Fibroblast of upper back skin (primary cell): ENCODE data around the gene TSPYL4.
A peak's percentile ranks its signal among the peaks of the same experiment; 100 is the strongest.

Experiments
- DNase-seq: peaks from one replicate; pipeline ENCODE4 v3.0.0-alpha.2; 2013

TSPYL4 gene

DNA sequence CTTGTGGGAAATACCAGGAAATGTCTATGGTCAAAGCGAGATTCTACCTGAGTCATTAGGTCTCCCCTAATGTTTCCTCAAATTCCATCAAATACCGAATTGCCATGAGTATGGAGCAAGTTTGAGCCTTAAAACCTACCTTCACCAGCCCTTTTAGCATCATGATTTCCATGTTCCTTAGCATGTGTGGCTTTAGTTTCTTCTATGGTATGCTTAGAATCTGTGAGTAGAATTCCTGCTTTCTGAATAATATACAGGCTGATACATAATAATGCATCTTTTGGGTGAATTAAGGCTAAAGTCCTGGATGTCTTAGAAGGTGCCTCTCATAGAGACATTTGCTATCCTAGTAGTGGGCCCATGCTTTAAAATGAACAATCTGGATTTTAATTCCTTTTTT, 32.0 kb downstream of the TSPYL4 start:
- DNase-seq = peak; percentile 53

DNA sequence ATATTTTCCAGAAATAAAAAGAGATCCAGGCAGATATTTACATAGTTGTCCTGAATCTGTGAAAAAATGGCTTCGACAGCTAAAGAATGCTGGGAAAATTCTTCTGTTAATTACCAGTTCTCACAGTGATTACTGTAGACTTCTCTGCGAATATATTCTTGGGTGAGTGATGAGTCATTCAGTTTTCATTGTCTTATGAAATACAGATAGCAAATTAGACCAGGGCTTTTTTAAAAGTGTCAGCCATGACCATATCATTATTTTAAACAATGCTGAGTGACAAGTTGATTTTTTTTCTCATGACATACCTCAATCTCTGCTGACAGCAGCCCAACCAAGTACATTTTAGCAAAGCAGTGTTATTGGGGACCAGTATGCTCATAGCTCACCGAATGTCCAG, 32.8 kb downstream of the TSPYL4 start:
- DNase-seq = peak; percentile 44

DNA sequence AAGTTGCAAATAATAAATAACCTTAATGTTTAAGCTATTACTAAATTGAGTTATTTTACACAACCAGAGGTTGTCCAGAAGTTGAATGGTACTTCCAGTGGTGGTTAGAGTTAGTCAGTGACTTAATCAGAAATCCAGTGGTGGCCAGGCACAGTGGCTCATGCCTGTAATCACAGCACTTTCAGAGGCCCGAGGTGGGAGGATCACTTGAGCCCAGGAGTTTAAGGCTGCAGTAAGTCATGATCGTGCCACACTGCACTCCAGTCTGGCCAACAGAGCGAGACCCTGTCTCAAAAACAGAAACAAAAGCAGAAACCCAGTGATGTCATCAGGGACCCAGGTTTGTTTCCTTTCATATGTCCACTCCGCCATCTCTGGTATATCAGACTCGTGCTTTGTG, 35.0 kb downstream of the TSPYL4 start:
- DNase-seq = no peak

GRCh38 chr6:116218172-116218633, 35.7 kb downstream of the TSPYL4 start:
- DNase-seq = no peak

DNA sequence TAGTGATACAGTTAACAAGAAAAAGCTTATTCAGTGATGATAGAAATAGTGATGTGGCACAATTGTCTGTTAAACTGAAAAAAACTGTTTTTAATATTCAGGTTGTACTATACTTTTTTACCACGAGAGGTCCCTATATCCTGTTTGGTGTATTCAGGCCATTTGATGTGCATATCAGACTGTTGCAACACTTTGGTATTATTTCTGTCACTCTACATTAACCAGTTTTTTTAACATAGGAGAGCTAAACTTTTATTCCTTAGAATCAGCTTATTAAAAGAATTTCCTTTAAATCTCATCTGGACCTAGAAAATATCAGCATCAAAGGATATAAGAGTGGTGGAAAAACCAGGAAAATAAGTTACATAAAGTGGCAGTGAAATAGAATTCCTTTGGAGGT, 36.8 kb downstream of the TSPYL4 start:
- DNase-seq = peak; percentile 63

DNA sequence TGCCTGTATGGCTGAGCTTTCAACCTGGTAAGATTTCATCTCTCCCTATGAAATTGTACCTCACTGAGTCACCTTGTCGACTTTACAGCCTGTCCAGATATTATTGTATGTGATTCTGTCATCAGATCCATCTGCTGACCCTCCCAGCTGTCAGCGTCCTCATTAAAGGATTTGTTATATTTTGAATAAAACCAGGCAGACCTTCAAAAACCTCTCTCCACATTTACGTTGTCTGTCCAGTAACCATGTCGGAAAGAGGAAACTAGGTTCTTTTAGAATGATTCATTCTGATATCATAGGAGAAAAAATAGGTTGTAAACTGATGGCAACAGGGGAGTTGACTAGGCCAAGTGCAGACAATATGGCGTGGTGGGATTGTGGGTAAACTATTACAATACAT, 38.5 kb downstream of the TSPYL4 start:
- peak; percentile 59 for DNase-seq

- no peak for DNase-seq
These were observed 39.2 kb downstream of the TSPYL4 start for GRCh38 chr6:116214681-116215080.

- peak; percentile 81 for DNase-seq
These were observed 43.0 kb downstream of the TSPYL4 start for GRCh38 chr6:116210750-116211425.

GRCh38 chr6:116210316-116210715, 43.6 kb downstream of the TSPYL4 start:
- no peak for DNase-seq

- no peak for DNase-seq
These were observed 45.7 kb downstream of the TSPYL4 start for GRCh38 chr6:116208056-116208785.

GRCh38 chr6:116206231-116206903, 47.5 kb downstream of the TSPYL4 start:
- DNase-seq = peak; percentile 68

DNA sequence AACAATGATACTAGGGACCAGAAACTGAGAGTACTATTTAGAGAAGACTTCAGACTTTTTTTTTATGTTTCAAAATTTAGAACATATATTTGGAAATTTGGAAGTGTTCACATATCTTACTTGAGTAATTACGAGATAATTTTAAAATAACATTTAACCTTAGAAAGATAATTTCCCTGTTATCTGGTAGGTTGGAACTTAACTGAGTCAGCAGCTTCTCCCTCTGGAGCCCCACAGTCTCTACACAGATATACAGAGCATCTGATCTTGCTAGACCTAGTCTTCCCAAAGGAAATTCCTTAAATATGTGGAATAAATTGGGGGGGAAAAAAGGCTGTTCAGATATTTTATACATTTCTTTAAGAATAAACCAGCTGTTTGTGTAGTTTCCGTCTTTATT, 48.6 kb downstream of the TSPYL4 start:
- DNase-seq = peak; percentile 47

DNA sequence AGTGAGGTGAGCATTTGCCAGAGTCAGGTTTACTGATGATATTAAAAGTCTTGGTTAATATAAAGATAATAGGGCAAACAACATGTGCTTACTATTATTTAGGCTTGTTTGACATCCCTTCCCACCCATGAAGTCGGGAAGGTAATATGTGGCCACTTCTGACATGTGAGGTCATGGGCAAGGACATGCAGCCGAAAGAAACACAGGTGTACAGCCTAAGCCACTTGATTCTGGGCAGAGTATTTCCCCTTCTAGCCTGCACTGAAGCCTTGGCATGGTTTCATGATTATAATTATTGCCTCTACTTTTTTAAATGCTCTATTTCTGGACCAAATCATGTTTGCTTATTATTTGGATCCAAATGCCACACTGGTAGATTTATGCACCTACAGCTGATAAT, 52.3 kb downstream of the TSPYL4 start:
- DNase-seq = no peak

GRCh38 chr6:116200619-116201249, 53.1 kb downstream of the TSPYL4 start:
- no peak for DNase-seq
